ENCODE data around the gene PRG3. TPM values are rescaled to one million over a fixed set of nuclear protein-coding genes. Genes with fewer than 3 reads are reported as not detected.

PRG3 gene
- total and polyA plus RNA-seq, 9 donors = not detected

- no peaks in the 10 kb centered on the region for H3K4me1 ChIP-seq (ENCODE audit: insufficient read depth)
- intact Hi-C loops (cut with DNase I) = no loop called here
- no peak overlapping the region for H3K4me3 ChIP-seq
- WGBS, 3 donors = 94 to 97% (median 95%) methylated on average over 18 of the region's 18 CpGs
- H3K36me3 ChIP-seq = no peaks in the 10 kb centered on the region
- DNase-seq = no peak
- TF ChIP-seq POLR2A (IDR thresholded peaks at IDR 0.05) (no peak), CTCF (IDR thresholded peaks at IDR 0.05) (no peak), EP300 (IDR thresholded peaks at IDR 0.05) (no peak)
- no peaks in the 10 kb centered on the region for H3K9me3 ChIP-seq
- no peak overlapping the region for H3K27ac ChIP-seq
- no peaks in the 10 kb centered on the region for H3K27me3 ChIP-seq
Observed at GRCh38 chr11:57409321-57410100, 28.6 kb upstream of the PRG3 start.

- H3K36me3 ChIP-seq = no peaks in the 10 kb centered on the region
- no peak for DNase-seq
- no peaks in the 10 kb centered on the region for H3K9me3 ChIP-seq
- no peak overlapping the region for H3K27ac ChIP-seq
- H3K4me1 ChIP-seq (ENCODE audit: insufficient read depth) = no peaks in the 10 kb centered on the region
- no peak overlapping the region for H3K4me3 ChIP-seq
- TF ChIP-seq CTCF (IDR thresholded peaks at IDR 0.05) (no peak), EP300 (IDR thresholded peaks at IDR 0.05) (no peak), POLR2A (IDR thresholded peaks at IDR 0.05) (no peak)
- no peaks in the 10 kb centered on the region for H3K27me3 ChIP-seq
- intact Hi-C loops (cut with DNase I) = no loop called here
- WGBS, 3 donors = 78 to 88% (median 81%) methylated on average over 2 of the region's 2 CpGs
Observed at GRCh38 chr11:57408771-57409170, 27.8 kb upstream of the PRG3 start.

- Histone ChIP-seq H3K27me3 (no peaks in the 10 kb centered on the region), H3K9me3 (no peaks in the 10 kb centered on the region), H3K4me1 (ENCODE audit: insufficient read depth) (no peaks in the 10 kb centered on the region), H3K4me3 (no peak overlapping the region), H3K36me3 (no peaks in the 10 kb centered on the region), H3K27ac (no peak overlapping the region)
- intact Hi-C loops (cut with DNase I) = no loop called here
- DNase-seq = no peak
- WGBS, 3 donors = 93 to 95% (median 93%) methylated on average over 8 of the region's 8 CpGs
- TF ChIP-seq EP300 (IDR thresholded peaks at IDR 0.05) (no peak), POLR2A (IDR thresholded peaks at IDR 0.05) (no peak), CTCF (IDR thresholded peaks at IDR 0.05) (no peak)
Observed at GRCh38 chr11:57407941-57408475, 27.1 kb upstream of the PRG3 start.

GRCh38 chr11:57407010-57407920 is 26.3 kb upstream of the PRG3 start:
- Histone ChIP-seq H3K27me3 (no peaks in the 10 kb centered on the region), H3K27ac (no peak overlapping the region), H3K36me3 (no peaks in the 10 kb centered on the region), H3K4me3 (no peak overlapping the region), H3K9me3 (no peaks in the 10 kb centered on the region), H3K4me1 (ENCODE audit: insufficient read depth) (no peaks in the 10 kb centered on the region)
- intact Hi-C loops (cut with DNase I) = no loop called here
- TF ChIP-seq EP300 (IDR thresholded peaks at IDR 0.05) = no peak
- no peak for TF ChIP-seq CTCF (IDR thresholded peaks at IDR 0.05)
- TF ChIP-seq POLR2A (IDR thresholded peaks at IDR 0.05) = no peak
- DNase-seq = no peak
- WGBS, 3 donors = 74 to 78% (median 76%) methylated on average over 9 of the region's 9 CpGs
